ENCODE results near the gene CPA4.

DNA sequence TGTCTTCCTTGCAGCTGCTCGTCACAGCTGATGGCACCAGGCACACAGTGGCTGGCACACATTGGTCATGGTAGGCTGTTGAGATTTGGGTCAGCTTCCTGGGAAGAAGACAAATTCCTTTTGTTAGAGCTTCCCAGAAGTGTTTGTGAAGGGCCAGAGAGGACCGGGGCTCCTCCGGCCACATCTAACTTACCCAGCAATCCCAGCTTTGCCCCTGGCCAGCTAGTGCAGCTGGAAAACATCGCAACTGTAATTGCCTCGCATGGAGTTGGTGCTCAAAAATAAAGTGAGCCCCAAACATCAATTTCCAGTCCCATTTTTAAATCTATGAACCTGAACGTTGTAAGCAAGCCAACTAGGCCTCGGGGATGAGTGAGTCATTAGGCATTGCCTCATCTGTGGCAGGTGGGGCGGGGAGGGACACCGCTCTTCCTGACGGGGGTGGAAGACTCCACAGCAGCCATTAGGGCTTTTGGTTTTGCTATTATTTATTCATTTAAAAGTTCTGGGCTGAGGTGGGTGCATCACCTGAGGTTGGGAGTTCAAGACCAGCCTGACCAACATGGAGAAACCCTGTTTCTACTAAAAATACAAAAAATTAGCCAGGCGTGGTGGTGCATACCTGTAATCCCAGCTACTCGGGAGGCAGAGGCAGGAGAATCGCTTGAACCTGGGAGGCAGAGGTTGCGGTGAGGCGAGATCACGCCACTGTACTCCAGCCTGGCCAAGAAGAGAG lies 64.1 kb downstream of the CPA4 start:
- TF ChIP-seq CREB1 (CRISPR knock-in tag; IDR thresholded peaks at IDR 0.05; ENCODE audit: low read depth) = no peak
- TF ChIP-seq POLR2AphosphoS5 (IDR thresholded peaks at IDR 0.05; ENCODE audit: low read depth) = no peak
- TF ChIP-seq, protein P1, sequence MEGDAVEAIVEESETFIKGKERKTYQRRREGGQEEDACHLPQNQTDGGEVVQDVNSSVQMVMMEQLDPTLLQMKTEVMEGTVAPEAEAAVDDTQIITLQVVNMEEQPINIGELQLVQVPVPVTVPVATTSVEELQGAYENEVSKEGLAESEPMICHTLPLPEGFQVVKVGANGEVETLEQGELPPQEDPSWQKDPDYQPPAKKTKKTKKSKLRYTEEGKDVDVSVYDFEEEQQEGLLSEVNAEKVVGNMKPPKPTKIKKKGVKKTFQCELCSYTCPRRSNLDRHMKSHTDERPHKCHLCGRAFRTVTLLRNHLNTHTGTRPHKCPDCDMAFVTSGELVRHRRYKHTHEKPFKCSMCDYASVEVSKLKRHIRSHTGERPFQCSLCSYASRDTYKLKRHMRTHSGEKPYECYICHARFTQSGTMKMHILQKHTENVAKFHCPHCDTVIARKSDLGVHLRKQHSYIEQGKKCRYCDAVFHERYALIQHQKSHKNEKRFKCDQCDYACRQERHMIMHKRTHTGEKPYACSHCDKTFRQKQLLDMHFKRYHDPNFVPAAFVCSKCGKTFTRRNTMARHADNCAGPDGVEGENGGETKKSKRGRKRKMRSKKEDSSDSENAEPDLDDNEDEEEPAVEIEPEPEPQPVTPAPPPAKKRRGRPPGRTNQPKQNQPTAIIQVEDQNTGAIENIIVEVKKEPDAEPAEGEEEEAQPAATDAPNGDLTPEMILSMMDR (conservative IDR thresholded peaks at IDR 0.05; ENCODE audit: low read depth in 2 of 2) = no peak
- no peak for TF ChIP-seq NANOG (IDR thresholded peaks at IDR 0.05; ENCODE audit: borderline replicate concordance)
- no peak for TF ChIP-seq STAT1 (IDR thresholded peaks at IDR 0.05; ENCODE audit: unreplicated experiment)
- TF ChIP-seq EZH2phosphoT487 (IDR thresholded peaks at IDR 0.05; ENCODE audit: unreplicated experiment) = no peak
- TF ChIP-seq, protein P2, sequence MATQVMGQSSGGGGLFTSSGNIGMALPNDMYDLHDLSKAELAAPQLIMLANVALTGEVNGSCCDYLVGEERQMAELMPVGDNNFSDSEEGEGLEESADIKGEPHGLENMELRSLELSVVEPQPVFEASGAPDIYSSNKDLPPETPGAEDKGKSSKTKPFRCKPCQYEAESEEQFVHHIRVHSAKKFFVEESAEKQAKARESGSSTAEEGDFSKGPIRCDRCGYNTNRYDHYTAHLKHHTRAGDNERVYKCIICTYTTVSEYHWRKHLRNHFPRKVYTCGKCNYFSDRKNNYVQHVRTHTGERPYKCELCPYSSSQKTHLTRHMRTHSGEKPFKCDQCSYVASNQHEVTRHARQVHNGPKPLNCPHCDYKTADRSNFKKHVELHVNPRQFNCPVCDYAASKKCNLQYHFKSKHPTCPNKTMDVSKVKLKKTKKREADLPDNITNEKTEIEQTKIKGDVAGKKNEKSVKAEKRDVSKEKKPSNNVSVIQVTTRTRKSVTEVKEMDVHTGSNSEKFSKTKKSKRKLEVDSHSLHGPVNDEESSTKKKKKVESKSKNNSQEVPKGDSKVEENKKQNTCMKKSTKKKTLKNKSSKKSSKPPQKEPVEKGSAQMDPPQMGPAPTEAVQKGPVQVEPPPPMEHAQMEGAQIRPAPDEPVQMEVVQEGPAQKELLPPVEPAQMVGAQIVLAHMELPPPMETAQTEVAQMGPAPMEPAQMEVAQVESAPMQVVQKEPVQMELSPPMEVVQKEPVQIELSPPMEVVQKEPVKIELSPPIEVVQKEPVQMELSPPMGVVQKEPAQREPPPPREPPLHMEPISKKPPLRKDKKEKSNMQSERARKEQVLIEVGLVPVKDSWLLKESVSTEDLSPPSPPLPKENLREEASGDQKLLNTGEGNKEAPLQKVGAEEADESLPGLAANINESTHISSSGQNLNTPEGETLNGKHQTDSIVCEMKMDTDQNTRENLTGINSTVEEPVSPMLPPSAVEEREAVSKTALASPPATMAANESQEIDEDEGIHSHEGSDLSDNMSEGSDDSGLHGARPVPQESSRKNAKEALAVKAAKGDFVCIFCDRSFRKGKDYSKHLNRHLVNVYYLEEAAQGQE (IDR thresholded peaks at IDR 0.05; ENCODE audit: unreplicated experiment) = no peak
- no peak for TF ChIP-seq EZH2 (IDR thresholded peaks at IDR 0.05; ENCODE audit: low read depth, unreplicated experiment)
- TF ChIP-seq JUNB (IDR thresholded peaks at IDR 0.05; ENCODE audit: unreplicated experiment) = no peak
- no peak for TF ChIP-seq ZNF114 (CRISPR knock-in tag; IDR thresholded peaks at IDR 0.05)
- no peak for TF ChIP-seq ZNF331 (CRISPR knock-in tag; IDR thresholded peaks at IDR 0.05; ENCODE audit: low read depth)
- TF ChIP-seq, protein P3, sequence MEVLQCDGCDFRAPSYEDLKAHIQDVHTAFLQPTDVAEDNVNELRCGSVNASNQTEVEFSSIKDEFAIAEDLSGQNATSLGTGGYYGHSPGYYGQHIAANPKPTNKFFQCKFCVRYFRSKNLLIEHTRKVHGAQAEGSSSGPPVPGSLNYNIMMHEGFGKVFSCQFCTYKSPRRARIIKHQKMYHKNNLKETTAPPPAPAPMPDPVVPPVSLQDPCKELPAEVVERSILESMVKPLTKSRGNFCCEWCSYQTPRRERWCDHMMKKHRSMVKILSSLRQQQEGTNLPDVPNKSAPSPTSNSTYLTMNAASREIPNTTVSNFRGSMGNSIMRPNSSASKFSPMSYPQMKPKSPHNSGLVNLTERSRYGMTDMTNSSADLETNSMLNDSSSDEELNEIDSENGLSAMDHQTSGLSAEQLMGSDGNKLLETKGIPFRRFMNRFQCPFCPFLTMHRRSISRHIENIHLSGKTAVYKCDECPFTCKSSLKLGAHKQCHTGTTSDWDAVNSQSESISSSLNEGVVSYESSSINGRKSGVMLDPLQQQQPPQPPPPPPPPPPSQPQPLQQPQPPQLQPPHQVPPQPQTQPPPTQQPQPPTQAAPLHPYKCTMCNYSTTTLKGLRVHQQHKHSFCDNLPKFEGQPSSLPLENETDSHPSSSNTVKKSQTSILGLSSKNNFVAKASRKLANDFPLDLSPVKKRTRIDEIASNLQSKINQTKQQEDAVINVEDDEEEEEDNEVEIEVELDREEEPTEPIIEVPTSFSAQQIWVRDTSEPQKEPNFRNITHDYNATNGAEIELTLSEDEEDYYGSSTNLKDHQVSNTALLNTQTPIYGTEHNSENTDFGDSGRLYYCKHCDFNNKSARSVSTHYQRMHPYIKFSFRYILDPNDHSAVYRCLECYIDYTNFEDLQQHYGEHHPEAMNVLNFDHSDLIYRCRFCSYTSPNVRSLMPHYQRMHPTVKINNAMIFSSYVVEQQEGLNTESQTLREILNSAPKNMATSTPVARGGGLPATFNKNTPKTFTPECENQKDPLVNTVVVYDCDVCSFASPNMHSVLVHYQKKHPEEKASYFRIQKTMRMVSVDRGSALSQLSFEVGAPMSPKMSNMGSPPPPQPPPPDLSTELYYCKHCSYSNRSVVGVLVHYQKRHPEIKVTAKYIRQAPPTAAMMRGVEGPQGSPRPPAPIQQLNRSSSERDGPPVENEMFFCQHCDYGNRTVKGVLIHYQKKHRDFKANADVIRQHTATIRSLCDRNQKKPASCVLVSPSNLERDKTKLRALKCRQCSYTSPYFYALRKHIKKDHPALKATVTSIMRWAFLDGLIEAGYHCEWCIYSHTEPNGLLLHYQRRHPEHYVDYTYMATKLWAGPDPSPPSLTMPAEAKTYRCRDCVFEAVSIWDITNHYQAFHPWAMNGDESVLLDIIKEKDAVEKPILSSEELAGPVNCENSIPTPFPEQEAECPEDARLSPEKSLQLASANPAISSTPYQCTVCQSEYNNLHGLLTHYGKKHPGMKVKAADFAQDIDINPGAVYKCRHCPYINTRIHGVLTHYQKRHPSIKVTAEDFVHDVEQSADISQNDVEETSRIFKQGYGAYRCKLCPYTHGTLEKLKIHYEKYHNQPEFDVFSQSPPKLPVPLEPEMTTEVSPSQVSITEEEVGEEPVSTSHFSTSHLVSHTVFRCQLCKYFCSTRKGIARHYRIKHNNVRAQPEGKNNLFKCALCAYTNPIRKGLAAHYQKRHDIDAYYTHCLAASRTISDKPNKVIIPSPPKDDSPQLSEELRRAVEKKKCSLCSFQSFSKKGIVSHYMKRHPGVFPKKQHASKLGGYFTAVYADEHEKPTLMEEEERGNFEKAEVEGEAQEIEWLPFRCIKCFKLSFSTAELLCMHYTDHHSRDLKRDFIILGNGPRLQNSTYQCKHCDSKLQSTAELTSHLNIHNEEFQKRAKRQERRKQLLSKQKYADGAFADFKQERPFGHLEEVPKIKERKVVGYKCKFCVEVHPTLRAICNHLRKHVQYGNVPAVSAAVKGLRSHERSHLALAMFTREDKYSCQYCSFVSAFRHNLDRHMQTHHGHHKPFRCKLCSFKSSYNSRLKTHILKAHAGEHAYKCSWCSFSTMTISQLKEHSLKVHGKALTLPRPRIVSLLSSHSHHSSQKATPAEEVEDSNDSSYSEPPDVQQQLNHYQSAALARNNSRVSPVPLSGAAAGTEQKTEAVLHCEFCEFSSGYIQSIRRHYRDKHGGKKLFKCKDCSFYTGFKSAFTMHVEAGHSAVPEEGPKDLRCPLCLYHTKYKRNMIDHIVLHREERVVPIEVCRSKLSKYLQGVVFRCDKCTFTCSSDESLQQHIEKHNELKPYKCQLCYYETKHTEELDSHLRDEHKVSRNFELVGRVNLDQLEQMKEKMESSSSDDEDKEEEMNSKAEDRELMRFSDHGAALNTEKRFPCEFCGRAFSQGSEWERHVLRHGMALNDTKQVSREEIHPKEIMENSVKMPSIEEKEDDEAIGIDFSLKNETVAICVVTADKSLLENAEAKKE (CRISPR knock-in tag; IDR thresholded peaks at IDR 0.05) = no peak
- TF ChIP-seq, protein P4, sequence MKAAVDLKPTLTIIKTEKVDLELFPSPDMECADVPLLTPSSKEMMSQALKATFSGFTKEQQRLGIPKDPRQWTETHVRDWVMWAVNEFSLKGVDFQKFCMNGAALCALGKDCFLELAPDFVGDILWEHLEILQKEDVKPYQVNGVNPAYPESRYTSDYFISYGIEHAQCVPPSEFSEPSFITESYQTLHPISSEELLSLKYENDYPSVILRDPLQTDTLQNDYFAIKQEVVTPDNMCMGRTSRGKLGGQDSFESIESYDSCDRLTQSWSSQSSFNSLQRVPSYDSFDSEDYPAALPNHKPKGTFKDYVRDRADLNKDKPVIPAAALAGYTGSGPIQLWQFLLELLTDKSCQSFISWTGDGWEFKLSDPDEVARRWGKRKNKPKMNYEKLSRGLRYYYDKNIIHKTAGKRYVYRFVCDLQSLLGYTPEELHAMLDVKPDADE (IDR thresholded peaks at IDR 0.05) = no peak

Measured in GM23338 (cell line).